Neutrophil (primary cell): ENCODE measurements around the gene MAP3K9.

Experiments
- H3K27ac ChIP-seq: fragments of 200-600 bp; sonication (generic); 2 replicates; pipeline ENCODE4 v1.5.1; 2016; ENCODE audit warnings: mild to moderate bottlenecking, moderate library complexity
- H3K27me3 ChIP-seq: fragments of 200-600 bp; sonication (generic); 2 replicates; pipeline ENCODE4 v1.6.0; 2016; ENCODE audit warnings: mild to moderate bottlenecking
- H3K36me3 ChIP-seq: fragments of 200-600 bp; sonication (generic); 2 replicates; pipeline ENCODE4 v1.5.1; 2017
- H3K4me1 ChIP-seq, 2 experiments: fragments of 200-600 bp in 1 of 2; sonication (generic) in 1 of 2; 1 replicate in 1 of 2; 2 replicates in 1 of 2; pipeline versions ENCODE4 v1.5.1 to v1.6.1; 2013 to 2016; ENCODE audit warnings: low read depth in 1 of 2, low read length in 1 of 2, mild to moderate bottlenecking in 1 of 2, moderate library complexity in 1 of 2; ENCODE audit not compliant: control insufficient read depth in 1 of 2, insufficient read depth in 1 of 2
- H3K4me3 ChIP-seq, 2 experiments: fragments of 200-600 bp in 1 of 2; sonication (generic) in 1 of 2; 1 replicate in 1 of 2; 2 replicates in 1 of 2; pipeline ENCODE4 v1.5.1; 2013 to 2016; ENCODE audit warnings: low read depth in 1 of 2, low read length in 1 of 2, mild to moderate bottlenecking in 1 of 2, moderate library complexity in 1 of 2
- H3K9me3 ChIP-seq: fragments of 200-600 bp; sonication (generic); 2 replicates; pipeline ENCODE4 v1.5.1; 2016
- TF ChIP-seq, protein P1 (sequence below): fragments of 200-600 bp; sonication (generic); IDR thresholded peaks from 2 replicates; pipeline ENCODE4 v1.5.1; 2016; ENCODE audit warnings: antibody characterized with exemption

MAP3K9 gene

DNA sequence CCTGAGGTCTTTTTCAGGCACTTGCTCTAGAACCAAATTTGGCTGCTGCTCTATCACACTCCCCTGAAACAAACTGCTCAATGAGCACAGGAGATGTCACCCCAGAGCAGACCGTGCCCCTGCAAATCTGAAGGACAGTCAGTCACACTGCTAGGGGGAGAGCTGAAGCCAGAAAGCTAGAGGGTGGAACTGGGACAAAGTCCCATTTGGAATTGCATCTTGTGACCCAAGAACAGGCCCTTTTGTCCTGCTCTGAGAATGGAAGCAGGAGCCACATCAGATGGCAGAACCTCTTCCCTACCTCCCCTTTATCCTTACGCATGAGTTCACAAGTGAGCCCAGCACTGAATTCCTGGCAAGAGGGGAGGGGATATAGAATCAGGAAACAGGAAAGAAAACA, 64.7 kb downstream of the MAP3K9 start:
- TF ChIP-seq, protein P1, sequence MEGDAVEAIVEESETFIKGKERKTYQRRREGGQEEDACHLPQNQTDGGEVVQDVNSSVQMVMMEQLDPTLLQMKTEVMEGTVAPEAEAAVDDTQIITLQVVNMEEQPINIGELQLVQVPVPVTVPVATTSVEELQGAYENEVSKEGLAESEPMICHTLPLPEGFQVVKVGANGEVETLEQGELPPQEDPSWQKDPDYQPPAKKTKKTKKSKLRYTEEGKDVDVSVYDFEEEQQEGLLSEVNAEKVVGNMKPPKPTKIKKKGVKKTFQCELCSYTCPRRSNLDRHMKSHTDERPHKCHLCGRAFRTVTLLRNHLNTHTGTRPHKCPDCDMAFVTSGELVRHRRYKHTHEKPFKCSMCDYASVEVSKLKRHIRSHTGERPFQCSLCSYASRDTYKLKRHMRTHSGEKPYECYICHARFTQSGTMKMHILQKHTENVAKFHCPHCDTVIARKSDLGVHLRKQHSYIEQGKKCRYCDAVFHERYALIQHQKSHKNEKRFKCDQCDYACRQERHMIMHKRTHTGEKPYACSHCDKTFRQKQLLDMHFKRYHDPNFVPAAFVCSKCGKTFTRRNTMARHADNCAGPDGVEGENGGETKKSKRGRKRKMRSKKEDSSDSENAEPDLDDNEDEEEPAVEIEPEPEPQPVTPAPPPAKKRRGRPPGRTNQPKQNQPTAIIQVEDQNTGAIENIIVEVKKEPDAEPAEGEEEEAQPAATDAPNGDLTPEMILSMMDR = no peak

DNA sequence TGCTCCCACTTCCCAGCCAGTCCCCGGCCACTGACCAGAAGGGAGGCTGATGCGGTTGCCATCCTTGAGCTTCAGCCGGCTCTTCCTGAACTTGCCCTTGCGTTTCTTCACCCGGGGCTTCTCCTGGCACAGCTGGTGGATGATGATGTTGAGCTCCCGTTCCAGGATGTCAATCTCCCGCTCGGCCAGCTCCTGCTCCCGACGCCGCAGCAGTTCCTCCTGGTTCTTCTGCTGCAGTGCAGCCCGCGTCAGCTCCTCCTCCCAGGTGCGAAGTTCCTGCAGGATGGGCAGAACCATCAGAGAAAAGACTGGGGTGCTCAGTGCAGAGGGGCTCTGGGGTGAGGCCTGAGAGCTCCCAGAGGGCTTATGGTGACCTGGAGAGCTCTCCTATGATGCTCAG, 67.0 kb downstream of the MAP3K9 start:
- Histone ChIP-seq H3K4me1 (no peaks in the 10 kb centered on the region), H3K36me3 (no peaks in the 10 kb centered on the region), H3K27me3 (peaks cover 16% of the 10 kb centered on the region), H3K9me3 (no peaks in the 10 kb centered on the region), H3K4me3 (no peak overlapping the region), H3K27ac (no peak overlapping the region)
- TF ChIP-seq, protein P1 = no peak

More for the DNA sequence above, 64.7 kb downstream of the MAP3K9 start:
- Histone ChIP-seq H3K27me3 (peaks cover 24% of the 10 kb centered on the region), H3K4me1 (no peaks in the 10 kb centered on the region), H3K27ac (no peak overlapping the region), H3K4me3 (no peak overlapping the region), H3K36me3 (no peaks in the 10 kb centered on the region), H3K9me3 (no peaks in the 10 kb centered on the region)

- Histone ChIP-seq H3K4me1 (no peaks in the 10 kb centered on the region), H3K36me3 (no peaks in the 10 kb centered on the region), H3K9me3 (no peaks in the 10 kb centered on the region), H3K27me3 (peaks cover 16% of the 10 kb centered on the region), H3K4me3 (no peak overlapping the region), H3K27ac (no peak overlapping the region)
- TF ChIP-seq, protein P1 = no peak
These were observed 67.8 kb downstream of the MAP3K9 start for GRCh38 chr14:70741482-70741881.

DNA sequence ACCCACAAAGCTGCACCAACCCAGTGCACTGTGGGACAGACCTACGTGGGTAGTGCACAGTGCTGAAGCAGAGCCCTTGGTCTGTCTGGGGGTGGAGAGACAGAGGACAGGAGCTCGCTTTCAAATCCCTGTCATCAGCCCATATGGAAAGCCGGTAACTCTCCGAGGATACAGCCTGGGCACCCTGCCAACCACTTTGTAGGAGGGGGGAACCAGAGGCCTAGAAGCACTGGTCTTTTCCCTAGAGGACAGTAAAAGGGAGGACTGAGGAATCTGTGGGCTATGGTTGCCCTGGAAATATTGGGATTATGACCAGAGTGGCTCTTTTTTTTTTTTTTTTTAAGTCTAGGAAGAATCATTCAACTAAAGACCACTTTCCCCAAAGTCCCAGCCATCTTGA, 74.3 kb downstream of the MAP3K9 start:
- Histone ChIP-seq H3K9me3 (no peaks in the 10 kb centered on the region), H3K27ac (no peak overlapping the region), H3K36me3 (no peaks in the 10 kb centered on the region), H3K27me3 (peaks cover 7% of the 10 kb centered on the region), H3K4me1 (no peaks in the 10 kb centered on the region), H3K4me3 (no peak overlapping the region)
- TF ChIP-seq, protein P1 = no peak

DNA sequence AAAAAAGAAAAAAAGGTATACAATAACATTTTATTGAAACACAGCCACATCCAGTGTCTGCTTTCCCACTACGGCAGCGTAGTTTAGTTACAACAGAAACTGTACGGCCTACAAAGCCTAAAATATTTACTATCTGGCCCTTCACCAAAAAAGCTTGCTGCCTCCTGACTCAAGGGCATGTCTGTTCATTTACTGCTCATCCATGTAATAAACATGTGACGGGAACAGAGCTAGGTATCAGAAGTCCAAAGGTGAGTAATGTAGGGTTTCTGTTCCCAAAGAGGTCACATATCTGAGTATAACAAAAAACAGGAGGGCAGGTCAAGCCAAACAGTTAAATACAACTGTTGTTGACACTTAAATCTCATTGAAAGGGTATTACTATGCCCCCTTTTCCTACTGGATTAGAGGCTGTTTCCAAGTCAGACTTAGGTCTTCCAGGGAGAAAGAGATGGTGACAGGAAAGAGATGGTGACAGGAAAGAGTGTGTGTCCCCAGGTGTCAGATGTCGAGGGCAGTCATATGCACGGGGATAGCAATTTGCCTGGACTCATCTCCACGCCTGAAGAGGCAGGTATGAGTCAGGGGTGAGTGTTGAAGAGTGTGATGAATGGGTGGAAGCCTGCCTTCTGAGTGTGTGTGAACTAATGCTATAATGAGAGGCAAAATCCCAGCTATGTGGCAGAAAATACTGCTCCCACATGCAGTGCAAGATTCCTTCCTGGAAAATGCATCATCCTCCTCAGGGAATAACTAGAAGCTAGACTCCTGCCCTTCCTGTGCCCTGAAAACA, 77.7 kb downstream of the MAP3K9 start:
- H3K9me3 ChIP-seq = no peaks in the 10 kb centered on the region
- peaks cover 4% of the 10 kb centered on the region for H3K27me3 ChIP-seq
- TF ChIP-seq, protein P1 = no peak
- no peak overlapping the region for H3K4me3 ChIP-seq
- no peaks in the 10 kb centered on the region for H3K36me3 ChIP-seq
- no peaks in the 10 kb centered on the region for H3K4me1 ChIP-seq
- H3K27ac ChIP-seq = no peak overlapping the region
